ENCODE results near the gene SMCO4.

DNA sequence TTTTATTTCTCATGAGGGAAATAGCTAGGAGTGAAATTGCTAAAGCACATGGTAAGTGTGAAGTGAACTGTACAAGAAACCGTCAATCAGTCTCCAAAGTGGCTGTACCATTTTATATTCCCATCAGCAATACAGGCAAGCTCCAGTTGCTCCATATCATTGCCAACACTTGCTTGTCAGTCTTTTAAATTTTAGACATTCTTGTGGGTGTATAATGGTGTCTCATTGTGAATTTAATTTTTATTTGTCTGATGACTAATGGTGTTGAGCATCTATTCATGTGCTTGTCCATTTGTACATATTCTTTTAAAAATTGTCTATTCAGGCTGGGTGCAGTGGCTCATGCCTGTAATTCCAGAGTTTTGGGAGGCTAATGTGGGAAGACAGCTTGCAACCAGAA, 34.1 kb upstream of the SMCO4 start:
- TF ChIP-seq, protein P1, sequence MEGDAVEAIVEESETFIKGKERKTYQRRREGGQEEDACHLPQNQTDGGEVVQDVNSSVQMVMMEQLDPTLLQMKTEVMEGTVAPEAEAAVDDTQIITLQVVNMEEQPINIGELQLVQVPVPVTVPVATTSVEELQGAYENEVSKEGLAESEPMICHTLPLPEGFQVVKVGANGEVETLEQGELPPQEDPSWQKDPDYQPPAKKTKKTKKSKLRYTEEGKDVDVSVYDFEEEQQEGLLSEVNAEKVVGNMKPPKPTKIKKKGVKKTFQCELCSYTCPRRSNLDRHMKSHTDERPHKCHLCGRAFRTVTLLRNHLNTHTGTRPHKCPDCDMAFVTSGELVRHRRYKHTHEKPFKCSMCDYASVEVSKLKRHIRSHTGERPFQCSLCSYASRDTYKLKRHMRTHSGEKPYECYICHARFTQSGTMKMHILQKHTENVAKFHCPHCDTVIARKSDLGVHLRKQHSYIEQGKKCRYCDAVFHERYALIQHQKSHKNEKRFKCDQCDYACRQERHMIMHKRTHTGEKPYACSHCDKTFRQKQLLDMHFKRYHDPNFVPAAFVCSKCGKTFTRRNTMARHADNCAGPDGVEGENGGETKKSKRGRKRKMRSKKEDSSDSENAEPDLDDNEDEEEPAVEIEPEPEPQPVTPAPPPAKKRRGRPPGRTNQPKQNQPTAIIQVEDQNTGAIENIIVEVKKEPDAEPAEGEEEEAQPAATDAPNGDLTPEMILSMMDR (IDR thresholded peaks at IDR 0.05 in 4 of 5, conservative IDR thresholded peaks at IDR 0.05 in 1 of 5) = no peak
- TF ChIP-seq POLR2A (IDR thresholded peaks at IDR 0.05) = no peak
